HG03575 (cell line): Measurements from ENCODE around the gene PALD1.
"Not testable (repeated sequence)": the region's sequence is repeated elsewhere in the genome, so short reads cannot be mapped to it uniquely, and the experiment has no call there.

Experiments
- ATAC-seq: cut with Tn5 transposase; IDR thresholded peaks from one replicate; pipeline ENCODE4 v1.9.1; 2021; ENCODE audit not compliant: unreplicated experiment, insufficient number of reproducible peaks, low FRiP score; ENCODE audit errors: extremely low read depth

Gene PALD1

DNA sequence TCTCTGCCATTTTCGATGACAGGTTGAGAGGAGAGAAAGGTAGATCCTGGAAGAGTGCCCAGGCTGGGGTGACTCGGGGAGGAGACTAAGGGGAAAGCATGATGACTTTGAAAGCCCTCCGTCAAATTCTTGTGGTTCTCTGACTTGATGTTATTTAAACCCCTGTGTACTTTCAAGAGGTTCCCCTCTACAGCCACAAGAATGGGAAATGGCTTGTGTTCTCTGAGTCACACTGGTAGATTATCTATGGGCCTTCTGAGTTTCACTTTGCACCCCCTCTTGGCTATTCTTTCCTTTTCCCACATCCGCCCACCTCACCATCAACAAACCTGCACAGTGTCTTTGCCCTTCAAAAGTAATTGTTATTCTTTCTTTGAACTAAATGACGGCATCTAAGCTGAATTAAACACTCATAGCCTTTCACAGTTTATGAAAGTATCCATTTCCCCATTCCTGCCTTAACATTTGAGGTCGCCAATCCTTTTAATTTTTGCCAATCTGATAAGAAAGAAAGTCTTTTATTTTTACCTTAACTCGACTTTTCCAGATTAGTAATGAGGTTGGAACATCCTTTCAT lies 99.9 kb downstream of the PALD1 start:
- ATAC-seq, result no peak

DNA sequence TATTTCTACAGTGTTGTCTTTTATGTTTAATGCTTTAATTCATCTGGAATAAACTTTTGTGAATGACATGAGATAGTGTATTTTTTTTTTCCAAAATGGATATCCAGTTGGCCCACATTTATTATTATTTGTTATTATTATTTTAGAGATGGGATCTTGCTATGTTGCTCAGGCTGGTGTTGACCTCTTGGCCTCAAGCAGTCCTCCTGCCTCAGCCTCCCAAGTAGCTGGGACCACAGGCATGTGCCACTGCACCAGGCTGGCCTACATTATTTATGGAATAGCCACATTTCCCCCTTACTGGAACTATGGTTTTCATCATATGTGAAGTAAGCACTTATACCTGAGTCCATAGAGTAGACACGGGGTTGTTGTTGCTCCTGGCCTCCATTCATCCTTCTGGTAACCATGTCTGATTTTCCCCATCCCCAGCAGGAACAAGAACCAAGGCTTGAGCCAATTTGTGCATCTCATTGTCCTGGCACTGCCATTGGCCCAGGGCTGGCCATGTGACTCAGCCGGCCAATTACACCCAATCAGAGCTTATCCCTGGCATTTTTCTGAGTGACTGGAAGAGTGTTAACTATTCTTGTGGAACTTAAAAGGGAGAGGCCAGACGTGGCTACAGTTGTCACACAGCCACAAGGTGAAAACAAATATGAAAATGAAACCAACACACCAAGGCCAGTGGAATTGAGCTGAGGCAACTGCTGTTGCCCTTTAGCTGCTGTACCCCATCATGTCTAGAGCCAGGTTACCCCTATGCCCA lies 100.9 kb downstream of the PALD1 start:
- no peak for ATAC-seq

DNA sequence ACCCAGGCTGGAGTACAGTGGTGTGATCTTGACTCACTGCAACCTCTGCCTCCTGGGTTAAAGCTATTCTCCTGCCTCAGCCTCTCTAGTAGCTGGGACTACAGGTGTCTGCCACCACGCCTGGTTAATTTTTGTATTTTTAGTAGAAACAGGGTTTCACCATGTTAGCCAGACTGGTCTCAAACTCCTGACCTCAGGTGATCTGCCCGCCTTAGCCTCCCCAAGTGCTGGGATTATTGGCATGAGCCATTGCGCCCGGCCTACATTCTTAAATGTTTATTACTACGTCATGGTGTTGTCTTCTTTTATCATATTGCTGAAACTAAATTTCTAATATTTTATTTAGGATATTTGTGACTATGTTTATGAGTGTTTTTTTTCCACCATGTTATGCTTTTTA lies 102.6 kb downstream of the PALD1 start:
- ATAC-seq, result not testable (repeated sequence)

DNA sequence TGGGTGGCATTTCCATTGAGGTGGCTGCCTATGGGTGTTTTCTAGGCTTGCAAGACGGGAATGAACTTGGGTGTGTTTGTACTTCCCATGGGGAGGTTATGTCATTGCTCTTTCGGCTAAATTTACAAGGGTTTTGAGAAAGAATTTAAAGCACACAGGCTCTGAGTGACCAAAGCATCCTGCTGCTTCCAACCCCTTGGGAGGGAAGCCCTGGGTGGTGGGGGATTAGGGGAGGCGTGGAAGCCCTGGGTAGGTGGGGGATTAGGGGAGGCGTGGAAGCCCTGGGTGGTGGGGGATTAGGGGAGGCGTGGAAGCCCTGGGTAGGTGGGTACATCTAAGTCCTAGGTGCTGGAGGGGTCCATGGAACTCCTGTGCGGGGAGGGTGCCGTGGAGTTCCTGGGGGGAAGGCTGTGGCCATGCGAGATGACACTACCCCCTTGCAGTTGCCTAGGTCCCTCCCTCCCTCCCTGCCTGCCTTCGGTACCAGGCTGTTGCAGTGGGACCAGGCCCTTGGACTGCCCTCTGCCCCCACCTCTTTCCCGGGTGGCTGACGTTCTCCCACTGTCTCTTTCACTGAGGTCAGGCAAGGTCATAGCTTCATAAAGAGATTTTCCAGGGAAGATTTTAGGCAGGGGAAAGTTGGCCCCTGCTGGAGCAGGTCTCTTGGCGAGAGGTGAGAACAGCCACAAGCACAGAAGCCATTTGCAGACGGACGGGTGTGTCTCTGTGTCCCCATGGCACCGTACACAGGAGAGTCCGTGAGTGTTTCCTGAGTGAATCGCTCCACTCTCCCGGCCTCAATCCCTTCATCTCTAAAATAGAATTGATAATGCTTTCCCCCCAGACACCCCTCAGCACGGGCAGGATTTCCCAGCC lies 104.5 kb downstream of the PALD1 start:
- ATAC-seq, result no peak

DNA sequence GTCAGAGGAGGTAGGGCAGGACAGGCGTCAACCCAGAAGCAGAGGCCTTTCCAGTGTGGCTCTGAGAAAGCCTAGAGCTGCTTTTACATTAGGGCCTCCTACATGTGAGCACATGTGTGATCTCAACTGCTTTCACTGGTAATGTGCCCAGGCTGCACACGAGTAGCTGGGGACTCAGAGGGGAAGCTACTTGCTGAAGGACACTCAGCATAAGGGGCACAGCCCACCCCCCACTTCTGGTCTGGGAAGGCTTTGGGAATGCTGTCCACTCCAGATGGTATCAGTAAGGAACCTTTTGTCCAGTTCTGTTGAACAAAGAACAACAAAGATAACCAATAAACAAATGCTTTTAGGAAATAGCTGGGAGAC lies 105.1 kb downstream of the PALD1 start:
- no peak for ATAC-seq

DNA sequence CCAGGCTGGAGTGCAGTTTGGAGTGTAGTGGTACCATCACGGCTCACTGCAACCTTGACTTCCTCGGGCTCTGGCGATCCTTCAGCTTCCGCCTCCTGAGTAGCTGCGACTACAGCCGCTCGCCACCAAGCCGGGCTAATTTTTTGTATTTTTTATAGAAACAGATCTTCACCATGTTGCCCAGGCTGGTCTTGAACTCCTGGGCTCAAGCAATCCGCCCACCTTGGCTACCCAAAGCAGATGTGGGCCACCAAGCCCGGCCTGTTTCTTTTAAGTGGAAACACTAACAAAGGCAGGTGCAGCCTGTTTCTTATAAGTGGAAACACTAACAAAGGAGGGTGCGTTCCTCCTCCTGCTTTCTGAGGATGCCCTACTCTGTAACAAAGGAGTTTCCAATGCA lies 105.8 kb downstream of the PALD1 start:
- ATAC-seq, result no peak

DNA sequence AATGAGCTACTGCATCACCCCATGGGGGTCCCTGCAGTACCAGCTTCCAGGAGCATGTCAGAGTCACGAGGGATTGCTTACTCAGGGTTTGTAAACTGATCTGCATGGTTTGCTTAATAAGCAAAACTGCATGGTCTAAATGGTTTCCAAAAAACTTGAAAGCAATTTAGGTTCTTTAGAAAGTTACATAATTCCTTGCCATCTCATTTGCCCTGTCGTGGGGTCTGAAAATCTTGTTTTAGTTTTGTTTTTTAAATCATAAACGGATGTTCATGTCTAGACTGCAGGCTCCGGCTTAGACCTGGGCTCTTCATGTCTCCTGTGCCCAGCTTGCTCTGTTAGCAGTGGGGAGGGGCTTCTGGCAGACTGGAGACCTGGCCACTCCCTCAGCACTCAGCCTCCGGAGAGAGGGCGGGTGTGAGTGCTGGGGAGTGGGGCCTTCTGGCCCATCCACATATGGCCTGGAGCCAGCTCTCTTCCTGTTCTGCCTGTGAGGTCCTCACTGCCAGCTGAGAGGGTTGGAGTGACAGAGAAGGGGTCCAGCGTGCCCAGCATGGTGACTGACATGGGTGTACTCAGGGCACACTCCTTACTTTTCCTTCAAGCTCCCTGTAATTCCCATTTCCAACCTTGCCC lies 106.5 kb downstream of the PALD1 start:
- ATAC-seq, result no peak

DNA sequence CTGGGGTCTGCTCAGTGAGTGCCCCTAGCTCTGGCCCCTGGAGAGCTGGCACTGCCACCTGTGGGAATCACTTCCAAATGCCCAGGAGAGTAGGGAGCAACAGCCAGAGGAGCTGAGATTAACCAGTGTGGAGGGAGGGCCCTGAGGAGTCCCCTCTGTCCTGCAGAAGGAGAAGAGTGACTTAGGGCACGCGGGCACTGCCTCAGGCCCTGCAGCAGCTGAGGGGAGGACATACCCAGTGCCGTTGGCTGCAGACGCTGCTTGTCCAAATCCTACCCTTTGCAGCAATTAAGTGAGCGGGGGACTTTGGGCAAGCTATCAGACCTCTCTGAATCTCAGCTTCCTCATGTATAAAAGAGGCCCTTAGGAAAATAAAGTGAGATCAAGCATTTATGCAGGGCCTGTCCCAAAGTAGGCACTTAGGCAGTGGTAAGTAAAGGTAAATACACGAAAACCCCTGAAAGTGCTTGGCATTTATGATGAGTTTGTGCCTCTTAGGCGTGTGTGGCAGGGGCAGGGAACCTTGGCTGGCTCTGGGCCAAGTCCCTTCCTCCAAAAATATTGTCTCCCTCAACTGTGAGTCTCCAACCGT lies 107.1 kb downstream of the PALD1 start:
- ATAC-seq, result no peak

DNA sequence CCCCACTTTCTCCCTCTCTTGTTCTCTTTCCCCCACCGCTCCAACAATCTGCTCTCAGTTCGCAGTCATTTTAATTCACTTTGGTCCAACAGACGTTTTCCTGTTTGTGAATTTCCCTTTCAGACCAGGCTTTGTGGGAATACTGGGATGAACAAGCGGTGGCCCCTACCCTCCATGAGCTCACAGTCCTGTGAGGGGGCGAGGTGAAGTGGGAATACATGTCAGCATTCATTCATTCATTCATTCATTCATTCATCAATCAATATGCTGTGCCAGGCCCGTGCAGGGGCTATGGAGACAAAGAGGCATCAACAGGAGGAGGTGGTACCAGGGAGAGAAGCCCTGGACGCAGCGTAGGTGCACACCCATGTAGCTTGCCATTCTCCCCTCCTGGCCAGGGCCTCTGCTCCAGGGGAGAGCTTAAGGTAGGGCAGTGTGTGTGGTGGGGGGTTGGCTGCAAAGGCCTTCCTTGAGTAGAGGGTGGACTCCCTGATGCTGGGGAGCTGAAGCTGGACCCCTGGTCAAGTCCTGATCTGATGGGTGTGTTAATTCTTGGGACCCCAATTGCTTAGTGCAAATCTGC lies 107.9 kb downstream of the PALD1 start:
- no peak for ATAC-seq

DNA sequence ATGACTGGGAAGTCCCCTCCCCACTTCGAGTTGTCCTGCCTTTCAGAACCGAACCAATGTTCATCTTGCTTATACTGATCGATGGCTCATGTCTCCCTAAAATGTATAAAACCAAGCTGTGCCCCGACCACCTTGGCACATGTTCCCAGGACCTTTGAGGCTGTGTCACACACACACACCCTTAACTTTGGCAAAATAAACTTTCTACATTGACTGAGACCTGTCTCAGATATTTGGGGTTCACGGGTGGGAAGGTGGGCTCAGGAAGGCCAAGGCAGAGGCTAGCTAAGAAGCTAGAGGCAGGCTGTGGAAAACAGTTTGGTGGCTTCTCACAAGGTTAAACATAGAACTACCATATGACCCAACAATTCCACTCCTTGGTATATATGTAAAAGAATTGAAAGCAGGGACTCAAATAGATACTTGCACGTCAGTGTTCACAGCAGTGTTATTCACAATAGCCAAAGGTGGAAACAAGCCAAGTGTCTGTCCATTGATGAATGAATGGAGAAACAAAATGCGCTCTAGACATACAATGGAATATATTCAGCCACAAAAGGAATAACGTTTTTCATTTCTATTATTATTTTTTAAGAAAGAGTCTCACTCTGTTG lies 108.6 kb downstream of the PALD1 start:
- ATAC-seq, result no peak

DNA sequence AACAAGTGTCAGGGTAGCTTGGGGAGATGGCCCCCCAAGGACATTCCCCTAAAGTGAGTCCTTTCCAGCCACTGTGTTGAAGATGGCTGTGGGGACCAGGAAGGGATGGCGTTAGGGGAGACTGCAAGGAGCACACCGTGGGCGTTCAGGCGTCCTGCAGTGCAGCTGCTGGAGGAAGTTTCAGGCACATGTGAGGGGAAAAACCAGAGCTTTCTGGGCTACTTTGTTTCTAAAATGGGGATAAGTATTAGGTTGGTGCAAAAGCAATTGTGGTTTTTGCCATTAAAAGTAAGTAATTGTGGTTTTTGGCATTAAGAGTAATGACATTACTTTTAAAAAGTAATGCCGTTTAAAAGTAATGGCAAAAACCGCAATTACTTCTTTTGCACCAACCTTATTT lies 109.7 kb downstream of the PALD1 start:
- ATAC-seq, result no peak

DNA sequence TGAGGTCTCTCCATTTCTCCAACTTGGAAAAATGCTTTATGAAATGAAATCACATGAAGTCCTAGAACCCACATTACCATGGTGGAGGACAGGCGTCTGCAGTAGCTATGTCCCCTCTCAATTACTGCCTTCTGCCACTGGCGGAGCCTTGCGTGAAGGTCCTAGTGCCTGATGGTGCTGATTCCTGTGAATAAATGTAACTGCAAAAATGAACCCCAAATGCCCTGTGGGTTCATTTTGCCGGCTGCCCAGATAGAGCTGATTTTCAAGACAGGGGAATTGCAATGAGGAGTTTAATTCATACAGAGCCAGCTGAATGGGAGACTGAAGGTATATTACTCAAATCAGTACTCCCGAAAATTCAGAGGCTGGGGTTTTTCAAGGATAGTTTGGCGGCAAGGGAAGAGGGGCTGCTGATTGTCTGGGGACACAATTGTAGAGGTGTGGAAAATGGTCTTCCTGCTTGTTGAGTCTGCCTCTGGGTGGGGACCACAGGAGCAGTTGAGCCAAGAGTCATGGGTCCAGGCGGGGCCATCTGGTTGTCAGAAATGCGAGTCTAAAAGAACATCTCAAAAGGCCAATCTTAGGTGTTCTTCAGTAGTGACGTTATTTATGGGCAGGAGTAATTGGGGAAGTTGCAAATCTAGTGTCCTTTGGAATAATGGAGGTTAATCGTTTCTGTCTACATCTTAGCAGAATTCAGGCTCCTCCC lies 110.4 kb downstream of the PALD1 start:
- no peak for ATAC-seq

DNA sequence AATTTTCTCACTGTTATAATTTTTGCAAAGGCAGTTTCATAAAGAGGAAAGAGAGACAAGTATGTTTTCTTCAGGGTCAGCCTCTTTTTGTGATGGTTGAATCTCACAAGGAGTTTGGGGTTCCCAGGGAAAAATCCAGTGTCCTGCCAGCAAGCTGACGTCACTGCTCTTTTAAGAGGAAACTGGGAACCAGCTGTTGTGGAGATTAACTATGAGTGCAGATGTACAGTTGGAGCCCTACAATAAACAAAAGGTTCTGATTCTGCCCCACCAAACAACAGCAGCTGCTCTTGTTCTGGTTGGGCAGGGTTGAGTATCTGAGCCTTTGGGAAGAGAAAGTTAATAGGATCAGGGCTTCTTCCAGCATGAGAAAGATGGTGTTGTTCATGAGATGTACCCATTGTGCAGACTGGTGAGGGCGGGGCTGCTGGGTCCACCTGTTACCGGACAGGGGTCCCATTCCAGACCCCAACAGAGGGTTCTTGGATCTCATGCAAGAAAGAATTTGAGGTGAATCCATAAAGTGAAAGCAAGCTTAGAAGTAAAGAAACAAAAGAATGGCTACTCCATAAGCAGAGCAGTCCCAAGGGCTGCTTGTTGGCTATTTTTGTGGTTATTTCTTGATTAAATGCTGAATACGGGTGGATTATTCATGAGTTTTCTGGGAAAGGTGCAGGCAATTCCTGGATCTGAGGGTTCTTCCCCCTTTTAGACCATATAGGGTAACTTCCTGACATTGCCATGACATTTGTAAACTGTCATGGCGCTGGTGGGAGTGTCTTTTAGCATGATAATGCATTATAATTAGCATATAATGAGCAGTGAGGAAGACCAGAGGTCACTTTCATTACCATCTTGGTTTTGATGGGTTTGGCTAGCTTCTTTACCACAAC lies 111.4 kb downstream of the PALD1 start:
- no peak for ATAC-seq

DNA sequence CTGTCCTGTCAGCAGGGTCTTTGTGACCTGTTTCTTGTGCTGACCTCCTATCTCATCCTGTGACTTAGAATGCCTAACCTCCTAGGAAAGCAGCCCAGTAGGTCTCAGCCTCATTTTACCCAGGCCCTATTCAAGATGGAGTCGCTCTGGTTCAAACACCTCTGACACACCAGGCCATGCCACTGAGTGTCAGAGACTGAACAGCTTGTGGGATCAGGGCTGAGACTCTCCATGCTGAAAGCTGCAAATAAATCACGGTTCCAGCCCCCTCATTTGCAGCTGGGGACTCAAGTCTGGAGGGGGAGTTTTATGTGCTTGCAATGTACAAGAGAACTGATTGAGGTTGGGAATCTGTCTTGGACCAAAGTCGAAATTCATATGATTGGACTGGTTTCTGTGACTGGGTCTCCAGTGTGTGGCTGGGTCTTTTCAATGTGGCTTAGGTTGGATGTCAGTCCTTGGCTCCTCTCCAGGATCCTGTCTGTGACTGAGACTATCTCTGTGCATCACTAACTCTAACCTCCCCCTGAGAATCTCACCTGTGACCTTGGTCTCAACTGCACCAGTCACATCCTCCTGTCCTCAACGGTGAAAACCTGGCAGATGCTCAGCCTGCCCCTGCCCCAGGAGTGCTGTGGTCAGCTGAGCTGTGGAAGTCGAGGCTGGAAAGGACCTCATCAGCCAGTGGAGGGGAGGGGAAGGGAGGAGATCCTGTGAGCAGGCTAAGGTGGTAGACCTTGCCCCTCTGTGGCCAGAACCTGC lies 112.3 kb downstream of the PALD1 start:
- no peak for ATAC-seq

DNA sequence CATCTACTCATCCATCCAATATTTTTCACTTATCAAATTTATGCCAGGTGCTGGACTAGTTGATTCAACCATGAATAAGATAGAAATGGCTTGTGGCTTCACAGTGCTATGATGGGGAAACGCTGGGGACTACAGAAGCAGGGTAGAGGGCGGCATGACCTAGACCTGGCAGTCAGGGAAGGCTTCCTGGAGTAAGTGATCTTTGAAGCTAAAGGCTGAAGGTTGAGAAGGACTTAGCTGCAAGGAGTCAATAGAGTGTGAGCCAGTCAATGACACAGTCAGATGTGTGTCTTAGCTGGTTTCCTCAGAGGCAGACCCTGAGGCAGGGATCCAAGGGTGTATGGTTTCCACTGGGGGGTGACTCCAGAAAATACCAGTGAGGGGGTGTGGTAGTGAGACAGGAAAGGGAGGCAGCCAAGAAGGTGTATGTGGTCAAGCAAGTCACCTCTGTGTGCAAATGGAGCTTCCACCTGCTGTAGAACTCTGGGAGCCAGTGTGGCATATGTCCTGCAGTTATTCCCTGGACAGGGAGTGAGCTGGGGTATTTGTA lies 113.7 kb downstream of the PALD1 start:
- ATAC-seq, result no peak
